Measurements from ENCODE around the gene PRKX. TPM values are rescaled to one million over a fixed set of nuclear protein-coding genes. Genes with fewer than 3 reads are reported as not detected.
"Not testable (repeated sequence)": the region's sequence is repeated elsewhere in the genome, so short reads cannot be mapped to it uniquely, and the experiment has no call there.

Gene PRKX
- total RNA-seq, 2 experiments from 2014 or later = 87.6 to 92.3 TPM

- ATAC-seq (ENCODE audit: low read depth); H3K4me1 Mint-ChIP-seq; DNase-seq; H3K27ac Mint-ChIP-seq; POLR2A ChIA-PET; H3K4me3 Mint-ChIP-seq; H3K9me3 Mint-ChIP-seq; H3K27me3 Mint-ChIP-seq: not testable (repeated sequence)
- H3K36me3 Mint-ChIP-seq = peaks cover 14% of the 10 kb centered on the region
Observed at GRCh38 chrX:3663576-3664250, 49.7 kb downstream of the PRKX start.

- DNase-seq (no peak), ATAC-seq (ENCODE audit: low read depth) (no peak)
- peaks cover 7% of the 10 kb centered on the region for H3K4me1 Mint-ChIP-seq
- H3K27me3 Mint-ChIP-seq = no peaks in the 10 kb centered on the region
- POLR2A ChIA-PET = interaction anchor here (0.7 kb wide), 1 partner anchor 15 kb away, joined by 3 read pairs; no protein-coding TSS in a partner anchor
- H3K9me3 Mint-ChIP-seq = no peaks in the 10 kb centered on the region
- H3K36me3 Mint-ChIP-seq = peaks cover 10% of the 10 kb centered on the region
- no peak overlapping the region for H3K4me3 Mint-ChIP-seq
- H3K27ac Mint-ChIP-seq = no peak overlapping the region
Observed at GRCh38 chrX:3659761-3660160, 53.7 kb downstream of the PRKX start.

- H3K9me3 Mint-ChIP-seq = no peaks in the 10 kb centered on the region
Observed at GRCh38 chrX:3655181-3655580, 58.3 kb downstream of the PRKX start.

GRCh38 chrX:3653111-3653510, 60.3 kb downstream of the PRKX start:
- Mint-ChIP-seq H3K27ac (no peak overlapping the region), H3K27me3 (no peaks in the 10 kb centered on the region), H3K4me3 (no peak overlapping the region), H3K9me3 (no peaks in the 10 kb centered on the region), H3K4me1 (no peaks in the 10 kb centered on the region), H3K36me3 (peaks cover 4% of the 10 kb centered on the region)
- DNase-seq (no peak), ATAC-seq (ENCODE audit: low read depth) (no peak)
- POLR2A ChIA-PET = no interaction called here

More at GRCh38 chrX:3655181-3655580, 58.3 kb downstream of the PRKX start:
- peaks cover 1% of the 10 kb centered on the region for H3K4me1 Mint-ChIP-seq
- no peak overlapping the region for H3K27ac Mint-ChIP-seq
- DNase-seq (no peak), ATAC-seq (ENCODE audit: low read depth) (no peak)
- H3K36me3 Mint-ChIP-seq = peaks cover 6% of the 10 kb centered on the region
- POLR2A ChIA-PET = no interaction called here
- H3K27me3 Mint-ChIP-seq = no peaks in the 10 kb centered on the region
- H3K4me3 Mint-ChIP-seq = no peak overlapping the region

GRCh38 chrX:3651277-3651676, 62.2 kb downstream of the PRKX start:
- Mint-ChIP-seq H3K27me3 (no peaks in the 10 kb centered on the region), H3K27ac (no peak overlapping the region), H3K36me3 (peaks cover 9% of the 10 kb centered on the region), H3K9me3 (no peaks in the 10 kb centered on the region), H3K4me3 (no peak overlapping the region), H3K4me1 (no peaks in the 10 kb centered on the region)
- ATAC-seq (ENCODE audit: low read depth) (no peak), DNase-seq (no peak)
- POLR2A ChIA-PET = no interaction called here

- no peaks in the 10 kb centered on the region for H3K4me1 Mint-ChIP-seq
- DNase-seq (no peak), ATAC-seq (ENCODE audit: low read depth) (no peak)
- H3K4me3 Mint-ChIP-seq = no peak overlapping the region
- H3K9me3 Mint-ChIP-seq = no peaks in the 10 kb centered on the region
- POLR2A ChIA-PET = no interaction called here
- no peak overlapping the region for H3K27ac Mint-ChIP-seq
- H3K27me3 Mint-ChIP-seq = no peaks in the 10 kb centered on the region
- peaks cover 23% of the 10 kb centered on the region for H3K36me3 Mint-ChIP-seq
Observed at GRCh38 chrX:3648084-3648483, 65.4 kb downstream of the PRKX start.

GRCh38 chrX:3639858-3640631, 73.4 kb downstream of the PRKX start:
- H3K4me1 Mint-ChIP-seq; ATAC-seq (ENCODE audit: low read depth); H3K27me3 Mint-ChIP-seq; H3K4me3 Mint-ChIP-seq; H3K27ac Mint-ChIP-seq; DNase-seq; H3K9me3 Mint-ChIP-seq; POLR2A ChIA-PET: not testable (repeated sequence)
- peaks cover 28% of the 10 kb centered on the region for H3K36me3 Mint-ChIP-seq

GRCh38 chrX:3639236-3639635, 74.2 kb downstream of the PRKX start:
- DNase-seq (no peak), ATAC-seq (ENCODE audit: low read depth) (no peak)
- POLR2A ChIA-PET = no interaction called here
- no peak overlapping the region for H3K4me3 Mint-ChIP-seq
- no peaks in the 10 kb centered on the region for H3K9me3 Mint-ChIP-seq
- peaks cover 5% of the 10 kb centered on the region for H3K4me1 Mint-ChIP-seq
- no peaks in the 10 kb centered on the region for H3K27me3 Mint-ChIP-seq
- peaks cover 23% of the 10 kb centered on the region for H3K36me3 Mint-ChIP-seq
- H3K27ac Mint-ChIP-seq = no peak overlapping the region

- POLR2A ChIA-PET = no interaction called here
- no peak for DNase-seq
- Mint-ChIP-seq H3K4me1 (peaks cover 5% of the 10 kb centered on the region), H3K9me3 (no peaks in the 10 kb centered on the region), H3K36me3 (peaks cover 16% of the 10 kb centered on the region), H3K27me3 (no peaks in the 10 kb centered on the region), H3K27ac (no peak overlapping the region), H3K4me3 (no peak overlapping the region)
- no peak for ATAC-seq (ENCODE audit: low read depth)
Observed at GRCh38 chrX:3638280-3638873, 75.1 kb downstream of the PRKX start.

- H3K4me3 Mint-ChIP-seq = no peak overlapping the region
- ATAC-seq (ENCODE audit: low read depth) = no peak
- POLR2A ChIA-PET = no interaction called here
- DNase-seq = no peak
- no peaks in the 10 kb centered on the region for H3K9me3 Mint-ChIP-seq
- H3K27me3 Mint-ChIP-seq = no peaks in the 10 kb centered on the region
- H3K4me1 Mint-ChIP-seq = peaks cover 5% of the 10 kb centered on the region
- H3K36me3 Mint-ChIP-seq = peaks cover 21% of the 10 kb centered on the region
- H3K27ac Mint-ChIP-seq = no peak overlapping the region
Observed at GRCh38 chrX:3636803-3637202, 76.6 kb downstream of the PRKX start.

GRCh38 chrX:3631196-3631595, 82.3 kb downstream of the PRKX start:
- ATAC-seq (ENCODE audit: low read depth) (no peak), DNase-seq (no peak)
- peaks cover 2% of the 10 kb centered on the region for H3K4me1 Mint-ChIP-seq
- H3K27me3 Mint-ChIP-seq = no peaks in the 10 kb centered on the region
- H3K36me3 Mint-ChIP-seq = peaks cover 28% of the 10 kb centered on the region
- no peak overlapping the region for H3K27ac Mint-ChIP-seq
- no peaks in the 10 kb centered on the region for H3K9me3 Mint-ChIP-seq
- POLR2A ChIA-PET = no interaction called here
- no peak overlapping the region for H3K4me3 Mint-ChIP-seq

- POLR2A ChIA-PET = no interaction called here
- DNase-seq (no peak), ATAC-seq (ENCODE audit: low read depth) (no peak)
- Mint-ChIP-seq H3K27ac (no peak overlapping the region), H3K36me3 (peaks cover 29% of the 10 kb centered on the region), H3K4me1 (peaks cover 2% of the 10 kb centered on the region), H3K9me3 (no peaks in the 10 kb centered on the region), H3K4me3 (no peak overlapping the region), H3K27me3 (no peaks in the 10 kb centered on the region)
Observed at GRCh38 chrX:3627594-3627993, 85.9 kb downstream of the PRKX start.

- DNase-seq = no peak
- POLR2A ChIA-PET = no interaction called here
- H3K4me3 Mint-ChIP-seq = no peak overlapping the region
- no peaks in the 10 kb centered on the region for H3K9me3 Mint-ChIP-seq
- H3K27ac Mint-ChIP-seq = no peak overlapping the region
- peaks cover 1% of the 10 kb centered on the region for H3K4me1 Mint-ChIP-seq
- peaks cover 21% of the 10 kb centered on the region for H3K36me3 Mint-ChIP-seq
- no peak for ATAC-seq (ENCODE audit: low read depth)
- H3K27me3 Mint-ChIP-seq = no peaks in the 10 kb centered on the region
Observed at GRCh38 chrX:3621414-3621813, 92.0 kb downstream of the PRKX start.

GRCh38 chrX:3611744-3612143, 101.7 kb downstream of the PRKX start:
- H3K4me3 Mint-ChIP-seq; ATAC-seq (ENCODE audit: low read depth); H3K27ac Mint-ChIP-seq; DNase-seq; POLR2A ChIA-PET; H3K4me1 Mint-ChIP-seq; H3K9me3 Mint-ChIP-seq; H3K27me3 Mint-ChIP-seq: not testable (repeated sequence)
- H3K36me3 Mint-ChIP-seq = peaks cover 17% of the 10 kb centered on the region
